Upper lobe of left lung (tissue), 6 donors: Measurements from ENCODE around the gene SRP54. TPM values are rescaled to one million over a fixed set of nuclear protein-coding genes. Genes with fewer than 3 reads are reported as not detected.

Source experiments
- ATAC-seq, 2 donors: fragments of 200-7000 bp; cut with Tn5 transposase; one replicate each; pipeline ENCODE4 v1.9.1; 2022; ENCODE audit warnings: mild to moderate bottlenecking in 2 of 2, moderate library complexity in 2 of 2; ENCODE audit not compliant: low FRiP score in 2 of 2
- DNase-seq, 2 donors: peaks; one replicate each; pipeline ENCODE4 v3.0.0-alpha.2; 2019 to 2020
- H3K27ac ChIP-seq, 4 donors: fragments of 200-600 bp; sonication (generic); one replicate each; pipeline ENCODE4 v1.5.1; 2016 to 2019
- H3K27me3 ChIP-seq, 4 donors: fragments of 200-600 bp; sonication (generic); one replicate each; pipeline ENCODE4 v1.5.1; 2017 to 2019
- H3K36me3 ChIP-seq, 4 donors: fragments of 200-600 bp; sonication (generic); one replicate each; pipeline ENCODE4 v1.5.1; 2016 to 2019
- H3K4me1 ChIP-seq, 4 donors: fragments of 200-600 bp; sonication (generic); one replicate each; pipeline ENCODE4 v1.5.1; 2018 to 2019
- H3K4me3 ChIP-seq, 4 donors: fragments of 200-600 bp; sonication (generic); one replicate each; pipeline ENCODE4 v1.5.1; 2017 to 2019; ENCODE audit warnings: mild to moderate bottlenecking in 2 of 4, moderate library complexity in 1 of 4
- H3K9me3 ChIP-seq, 4 donors: fragments of 200-600 bp; sonication (generic); one replicate each; pipeline ENCODE4 v1.5.1; 2018 to 2019
- CTCF ChIP-seq, 6 experiments: fragments of 450-650 bp in 4 of 6; fragments of 200-600 bp in 2 of 6; sonication (generic) in 2 of 6; IDR thresholded peaks; one replicate each; pipeline ENCODE4 v1.5.1; 2016 to 2019; ENCODE audit warnings: antibody characterized with exemption in 6 of 6
- EP300 ChIP-seq, 4 donors: sonication (generic); formaldehyde crosslinking; IDR thresholded peaks; one replicate each; pipeline ENCODE4 v1.5.1; 2017; ENCODE audit warnings: antibody characterized with exemption in 4 of 4, control low read depth in 2 of 4
- POLR2A ChIP-seq, 4 donors: fragments of 450-650 bp; IDR thresholded peaks; one replicate each; pipeline ENCODE4 v1.5.1; 2016 to 2017; ENCODE audit warnings: antibody characterized with exemption in 4 of 4, mild to moderate bottlenecking in 2 of 4
- POLR2AphosphoS5 ChIP-seq, 2 donors: sonication (generic); formaldehyde crosslinking; IDR thresholded peaks; one replicate each; pipeline ENCODE4 v1.5.1; 2017; ENCODE audit warnings: antibody characterized with exemption in 2 of 2
- WGBS, 2 donors: methylation state at CpG; one replicate each; pipeline ENCODE4 v1.1.5; 2017 to 2018; 5-methylcytosine and 5-hydroxymethylcytosine counted together
- total RNA-seq, 6 donors: library from RNA; depleted of rRNA in 4 of 6; stranded (reverse); fragments of >200 nt in 4 of 6; gene quantifications; one replicate each; pipeline versions ENCODE4 v1.1.0 to v1.2.1, GENCODE V29; 2016 to 2021
- donor health status: DM: no; HTN: no; CAD: no; lungs with moderate emphysema.
- donor health status: DM: no; HTN: yes; CAD: no; lungs with severe emphysema.

Gene SRP54
- total RNA-seq, 6 donors from 2014 or later, result 19.0 to 99.1 (median 45.9) TPM

- TF ChIP-seq POLR2A (IDR thresholded peaks at IDR 0.05), result no peak
- TF ChIP-seq EP300 (IDR thresholded peaks at IDR 0.05), result no peak
- no peak for TF ChIP-seq POLR2AphosphoS5 (IDR thresholded peaks at IDR 0.05)
- TF ChIP-seq CTCF (IDR thresholded peaks at IDR 0.05), result no peak
- no peak overlapping the region for H3K4me3 ChIP-seq
- no peak overlapping the region for H3K27ac ChIP-seq
- H3K9me3 ChIP-seq, result no peaks in the 10 kb centered on the region
- DNase-seq (no peak), ATAC-seq (no peak)
- H3K4me1 ChIP-seq, result no peaks in the 10 kb centered on the region
- H3K36me3 ChIP-seq, result peaks cover 0 to 37% (median 2%) of the 10 kb centered on the region in 4 donors
- no peaks in the 10 kb centered on the region for H3K27me3 ChIP-seq
- WGBS, 2 donors, result 77 to 79% methylated on average over 2 of the region's 2 CpGs
Measured at GRCh38 chr14:34964977-34965764, 17.6 kb upstream of the SRP54 start.

GRCh38 chr14:34965912-34966311 lies 16.9 kb upstream of the SRP54 start:
- Histone ChIP-seq H3K4me1 (no peaks in the 10 kb centered on the region), H3K27me3 (no peaks in the 10 kb centered on the region), H3K4me3 (no peak overlapping the region), H3K36me3 (peaks cover 0 to 41% (median 2%) of the 10 kb centered on the region in 4 donors), H3K27ac (no peak overlapping the region), H3K9me3 (no peaks in the 10 kb centered on the region)
- no peak for DNase-seq
- WGBS, 2 donors, result 85 to 89% methylated on average over 4 of the region's 4 CpGs
- ATAC-seq, result no peak
- no peak for TF ChIP-seq EP300 (IDR thresholded peaks at IDR 0.05)
- TF ChIP-seq POLR2AphosphoS5 (IDR thresholded peaks at IDR 0.05), result no peak
- no peak for TF ChIP-seq POLR2A (IDR thresholded peaks at IDR 0.05)
- no peak for TF ChIP-seq CTCF (IDR thresholded peaks at IDR 0.05)

- Histone ChIP-seq H3K27me3 (no peaks in the 10 kb centered on the region), H3K9me3 (no peaks in the 10 kb centered on the region), H3K27ac (no peak overlapping the region), H3K4me3 (no peak overlapping the region), H3K4me1 (no peaks in the 10 kb centered on the region), H3K36me3 (peaks cover 0 to 41% (median 2%) of the 10 kb centered on the region in 4 donors)
- ATAC-seq (no peak), DNase-seq (no peak)
- no peak for TF ChIP-seq POLR2AphosphoS5 (IDR thresholded peaks at IDR 0.05)
- no peak for TF ChIP-seq POLR2A (IDR thresholded peaks at IDR 0.05)
- TF ChIP-seq CTCF (IDR thresholded peaks at IDR 0.05), result no peak
- TF ChIP-seq EP300 (IDR thresholded peaks at IDR 0.05), result no peak
- 84 to 86% methylated on average over 3 of the region's 3 CpGs for WGBS, 2 donors
Measured at GRCh38 chr14:34966413-34966812, 16.4 kb upstream of the SRP54 start.

GRCh38 chr14:34970665-34971064 lies 12.1 kb upstream of the SRP54 start:
- DNase-seq (no peak), ATAC-seq (no peak)
- Histone ChIP-seq H3K27ac (no peak overlapping the region), H3K9me3 (no peaks in the 10 kb centered on the region), H3K4me1 (no peaks in the 10 kb centered on the region), H3K36me3 (peaks cover 0 to 29% (median 2%) of the 10 kb centered on the region in 4 donors), H3K4me3 (no peak overlapping the region), H3K27me3 (no peaks in the 10 kb centered on the region)
- WGBS, 2 donors, result 100% methylated on average over 1 of the region's 1 CpG
- no peak for TF ChIP-seq POLR2A (IDR thresholded peaks at IDR 0.05)
- no peak for TF ChIP-seq POLR2AphosphoS5 (IDR thresholded peaks at IDR 0.05)
- TF ChIP-seq CTCF (IDR thresholded peaks at IDR 0.05), result no peak
- no peak for TF ChIP-seq EP300 (IDR thresholded peaks at IDR 0.05)

GRCh38 chr14:34971381-34971780 lies 11.4 kb upstream of the SRP54 start:
- Histone ChIP-seq H3K27ac (no peak overlapping the region), H3K27me3 (no peaks in the 10 kb centered on the region), H3K9me3 (no peaks in the 10 kb centered on the region), H3K4me3 (no peak overlapping the region), H3K36me3 (peaks cover 0 to 29% (median 2%) of the 10 kb centered on the region in 4 donors), H3K4me1 (no peaks in the 10 kb centered on the region)
- DNase-seq (no peak), ATAC-seq (no peak)
- no peak for TF ChIP-seq POLR2A (IDR thresholded peaks at IDR 0.05)
